Measurements from ENCODE around the gene PIAS3. TPM values are rescaled to one million over a fixed set of nuclear protein-coding genes. Genes with fewer than 3 reads are reported as not detected.

PIAS3 gene
- total RNA-seq (6.0 TPM), polyA plus RNA-seq (29.9 TPM)
- long read RNA-seq, donor 1: 0 reads
- long read RNA-seq, donor 2, partial matches to known transcripts: 0 of 4 reads
- long read RNA-seq, donor 2, other reads (novel, unspliced or antisense): 0 of 4 reads
- long read RNA-seq, donor 3, partial matches to known transcripts: 0 of 1 reads
- long read RNA-seq, donor 3, other reads (novel, unspliced or antisense): 0 of 1 reads
- long read RNA-seq, donor 4, partial matches to known transcripts: 0 of 1 reads
- long read RNA-seq, donor 4, other reads (novel, unspliced or antisense): 0 of 1 reads
- long read RNA-seq, donor 5, partial matches to known transcripts: 7 of 10 reads
- long read RNA-seq, donor 5, other reads (novel, unspliced or antisense): 0 of 10 reads
- long read RNA-seq, donor 6, partial matches to known transcripts: 0 of 2 reads
- long read RNA-seq, donor 6, other reads (novel, unspliced or antisense): 0 of 2 reads
- long read RNA-seq, donor 7: 0 reads
- long read RNA-seq, donor 8: 0 reads
- long read RNA-seq, donor 9: 0 reads
- long read RNA-seq, donor 10, partial matches to known transcripts: 6 of 6 reads
- long read RNA-seq, donor 10, other reads (novel, unspliced or antisense): 0 of 6 reads

DNA sequence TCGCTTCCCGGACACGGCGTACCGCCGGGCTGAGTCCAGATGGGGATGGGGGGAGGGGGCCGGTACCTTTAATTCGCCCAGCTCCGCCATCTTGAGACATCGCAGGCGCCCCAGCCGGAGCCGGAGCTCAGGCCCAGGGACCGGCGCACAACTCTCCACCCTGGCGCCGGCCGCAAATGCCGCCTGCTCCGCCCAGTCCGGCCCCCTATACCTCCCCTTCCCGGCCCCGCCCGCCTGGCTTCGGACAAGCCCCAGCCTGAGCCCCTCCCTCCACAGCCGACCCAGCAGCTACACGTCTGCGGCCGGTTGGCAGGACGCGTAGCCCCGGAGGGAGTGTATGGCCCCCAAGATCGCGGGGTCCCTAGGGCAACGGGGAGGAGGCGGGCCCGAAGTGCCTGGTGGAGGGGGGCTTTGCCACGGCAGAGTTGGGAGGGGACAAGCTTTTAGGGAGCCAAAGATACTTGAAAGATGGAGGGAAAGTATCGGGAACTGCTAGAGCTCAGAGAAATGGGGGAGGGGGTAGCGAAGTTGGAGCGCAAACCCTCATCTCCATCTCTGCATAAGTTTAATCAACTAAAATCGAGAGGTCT, at the start of gene PIAS3:
Gene PIAS3 (minus strand): TSS at position 181 of the 590 bp plus-strand sequence. CDS start 91 bp downstream, at position 90.
- H3K4me1 ChIP-seq (ENCODE audit: control insufficient read depth in 2 of 2, insufficient read depth in 2 of 2, low read length in 2 of 2): peaks cover 3 to 13% of the 10 kb centered on the region in 2 donors
- peak within 1 kb of the TSS; percentile 90 to 91 for H3K4me3 ChIP-seq (ENCODE audit: low read length in 2 of 2)
- peaks cover 20 to 25% of the 10 kb centered on the region in 2 donors for H3K36me3 ChIP-seq (ENCODE audit: control insufficient read depth in 2 of 2, insufficient read depth in 2 of 2, low read length in 1 of 2)
- under 1% methylated on average over 42 of the region's 42 CpGs for WGBS
- DNase-seq (ENCODE audit: low read depth in 6 of 9, low spot score in 9 of 9): peak in 8 of 9 donors; percentile 55 to 93 (median 83)
- H3K27me3 ChIP-seq (ENCODE audit: control insufficient read depth in 2 of 2, insufficient read depth in 1 of 2, low read length in 1 of 2): peaks cover 0 to 7% of the 10 kb centered on the region in 2 donors
- H3K27ac ChIP-seq (ENCODE audit: low read depth in 1 of 2, low read length in 1 of 2): peak within 1 kb of the TSS; percentile 91 to 97
- H3K9me3 ChIP-seq (ENCODE audit: control insufficient read depth in 2 of 2, insufficient read depth in 1 of 2, low read length in 1 of 2): peaks cover 0 to 3% of the 10 kb centered on the region in 2 donors

DNA sequence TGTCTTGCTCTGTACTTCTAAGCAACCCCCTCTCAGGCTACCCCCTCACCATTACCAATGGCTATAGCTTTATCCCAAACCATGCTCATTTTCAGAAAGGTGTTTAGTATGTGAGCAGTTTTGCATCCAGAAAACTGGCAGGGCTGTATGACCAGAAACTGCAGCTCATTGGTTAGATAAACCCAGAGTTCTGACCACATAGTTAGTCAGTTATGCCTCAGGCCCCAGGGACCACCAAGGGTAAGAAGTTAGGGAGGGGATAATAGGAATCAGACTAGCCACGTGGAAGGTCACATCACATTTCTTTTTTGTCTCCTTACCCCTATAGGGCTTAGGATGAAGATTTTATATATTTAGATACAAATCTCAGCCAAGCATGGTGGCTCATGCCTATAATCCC, 49.8 kb upstream of the PIAS3 start:
- Histone ChIP-seq H3K36me3 (ENCODE audit: control insufficient read depth in 2 of 2, insufficient read depth in 2 of 2, low read length in 1 of 2) (peaks cover 10 to 19% of the 10 kb centered on the region in 2 donors), H3K9me3 (ENCODE audit: control insufficient read depth in 2 of 2, insufficient read depth in 1 of 2, low read length in 1 of 2) (no peaks in the 10 kb centered on the region), H3K4me3 (ENCODE audit: low read length in 2 of 2) (no peak overlapping the region), H3K27ac (ENCODE audit: low read depth in 1 of 2, low read length in 1 of 2) (no peak overlapping the region), H3K27me3 (ENCODE audit: control insufficient read depth in 2 of 2, insufficient read depth in 1 of 2, low read length in 1 of 2) (no peaks in the 10 kb centered on the region), H3K4me1 (ENCODE audit: control insufficient read depth in 2 of 2, insufficient read depth in 2 of 2, low read length in 2 of 2) (no peaks in the 10 kb centered on the region)
- no peak for DNase-seq (ENCODE audit: low read depth in 6 of 9, low spot score in 9 of 9)
- 98% methylated on average over 1 of the region's 1 CpG for WGBS

GRCh38 chr1:145906954-145907753, 48.3 kb upstream of the PIAS3 start:
- H3K9me3 ChIP-seq (ENCODE audit: control insufficient read depth in 2 of 2, insufficient read depth in 1 of 2, low read length in 1 of 2): no peaks in the 10 kb centered on the region
- H3K27me3 ChIP-seq (ENCODE audit: control insufficient read depth in 2 of 2, insufficient read depth in 1 of 2, low read length in 1 of 2): no peaks in the 10 kb centered on the region
- H3K36me3 ChIP-seq (ENCODE audit: control insufficient read depth in 2 of 2, insufficient read depth in 2 of 2, low read length in 1 of 2): peaks cover 7 to 15% of the 10 kb centered on the region in 2 donors
- no peak for DNase-seq (ENCODE audit: low read depth in 6 of 9, low spot score in 9 of 9)
- H3K27ac ChIP-seq (ENCODE audit: low read depth in 1 of 2, low read length in 1 of 2): no peak overlapping the region
- WGBS: 95% methylated on average over 10 of the region's 10 CpGs
- H3K4me3 ChIP-seq (ENCODE audit: low read length in 2 of 2): no peak overlapping the region
- H3K4me1 ChIP-seq (ENCODE audit: control insufficient read depth in 2 of 2, insufficient read depth in 2 of 2, low read length in 2 of 2): no peaks in the 10 kb centered on the region

GRCh38 chr1:145901312-145902021, 42.6 kb upstream of the PIAS3 start:
- Histone ChIP-seq H3K27ac (ENCODE audit: low read depth in 1 of 2, low read length in 1 of 2) (no peak overlapping the region), H3K9me3 (ENCODE audit: control insufficient read depth in 2 of 2, insufficient read depth in 1 of 2, low read length in 1 of 2) (no peaks in the 10 kb centered on the region), H3K4me3 (ENCODE audit: low read length in 2 of 2) (no peak overlapping the region), H3K36me3 (ENCODE audit: control insufficient read depth in 2 of 2, insufficient read depth in 2 of 2, low read length in 1 of 2) (no peaks in the 10 kb centered on the region), H3K27me3 (ENCODE audit: control insufficient read depth in 2 of 2, insufficient read depth in 1 of 2, low read length in 1 of 2) (no peaks in the 10 kb centered on the region), H3K4me1 (ENCODE audit: control insufficient read depth in 2 of 2, insufficient read depth in 2 of 2, low read length in 2 of 2) (no peaks in the 10 kb centered on the region)
- no peak for DNase-seq (ENCODE audit: low read depth in 6 of 9, low spot score in 9 of 9)
- WGBS: 96% methylated on average over 12 of the region's 12 CpGs

- DNase-seq (ENCODE audit: low read depth in 6 of 9, low spot score in 9 of 9): no peak
- H3K4me3 ChIP-seq (ENCODE audit: low read length in 2 of 2): no peak overlapping the region
- H3K27me3 ChIP-seq (ENCODE audit: control insufficient read depth in 2 of 2, insufficient read depth in 1 of 2, low read length in 1 of 2): no peaks in the 10 kb centered on the region
- no peak overlapping the region for H3K27ac ChIP-seq (ENCODE audit: low read depth in 1 of 2, low read length in 1 of 2)
- H3K4me1 ChIP-seq (ENCODE audit: control insufficient read depth in 2 of 2, insufficient read depth in 2 of 2, low read length in 2 of 2): no peaks in the 10 kb centered on the region
- H3K36me3 ChIP-seq (ENCODE audit: control insufficient read depth in 2 of 2, insufficient read depth in 2 of 2, low read length in 1 of 2): no peaks in the 10 kb centered on the region
- WGBS: 89% methylated on average over 5 of the region's 5 CpGs
- H3K9me3 ChIP-seq (ENCODE audit: control insufficient read depth in 2 of 2, insufficient read depth in 1 of 2, low read length in 1 of 2): no peaks in the 10 kb centered on the region
These were observed 39.9 kb upstream of the PIAS3 start for GRCh38 chr1:145898756-145899155.

GRCh38 chr1:145897969-145898368, 39.1 kb upstream of the PIAS3 start:
- Histone ChIP-seq H3K36me3 (ENCODE audit: control insufficient read depth in 2 of 2, insufficient read depth in 2 of 2, low read length in 1 of 2) (no peaks in the 10 kb centered on the region), H3K4me3 (ENCODE audit: low read length in 2 of 2) (no peak overlapping the region), H3K4me1 (ENCODE audit: control insufficient read depth in 2 of 2, insufficient read depth in 2 of 2, low read length in 2 of 2) (no peaks in the 10 kb centered on the region), H3K27ac (ENCODE audit: low read depth in 1 of 2, low read length in 1 of 2) (no peak overlapping the region), H3K27me3 (ENCODE audit: control insufficient read depth in 2 of 2, insufficient read depth in 1 of 2, low read length in 1 of 2) (no peaks in the 10 kb centered on the region), H3K9me3 (ENCODE audit: control insufficient read depth in 2 of 2, insufficient read depth in 1 of 2, low read length in 1 of 2) (no peaks in the 10 kb centered on the region)
- WGBS: 91% methylated on average over 1 of the region's 1 CpG
- no peak for DNase-seq (ENCODE audit: low read depth in 6 of 9, low spot score in 9 of 9)

- H3K27ac ChIP-seq (ENCODE audit: low read depth in 1 of 2, low read length in 1 of 2): no peak overlapping the region
- DNase-seq (ENCODE audit: low read depth in 6 of 9, low spot score in 9 of 9): no peak
- H3K36me3 ChIP-seq (ENCODE audit: control insufficient read depth in 2 of 2, insufficient read depth in 2 of 2, low read length in 1 of 2): no peaks in the 10 kb centered on the region
- no peaks in the 10 kb centered on the region for H3K9me3 ChIP-seq (ENCODE audit: control insufficient read depth in 2 of 2, insufficient read depth in 1 of 2, low read length in 1 of 2)
- WGBS: 93% methylated on average over 1 of the region's 1 CpG
- H3K4me3 ChIP-seq (ENCODE audit: low read length in 2 of 2): no peak overlapping the region
- H3K4me1 ChIP-seq (ENCODE audit: control insufficient read depth in 2 of 2, insufficient read depth in 2 of 2, low read length in 2 of 2): peaks cover 0 to 5% of the 10 kb centered on the region in 2 donors
- no peaks in the 10 kb centered on the region for H3K27me3 ChIP-seq (ENCODE audit: control insufficient read depth in 2 of 2, insufficient read depth in 1 of 2, low read length in 1 of 2)
These were observed 36.6 kb upstream of the PIAS3 start for GRCh38 chr1:145895471-145895870.

- 96% methylated on average over 7 of the region's 7 CpGs for WGBS
- H3K9me3 ChIP-seq (ENCODE audit: control insufficient read depth in 2 of 2, insufficient read depth in 1 of 2, low read length in 1 of 2): no peaks in the 10 kb centered on the region
- no peak for DNase-seq (ENCODE audit: low read depth in 6 of 9, low spot score in 9 of 9)
- no peaks in the 10 kb centered on the region for H3K27me3 ChIP-seq (ENCODE audit: control insufficient read depth in 2 of 2, insufficient read depth in 1 of 2, low read length in 1 of 2)
- no peaks in the 10 kb centered on the region for H3K36me3 ChIP-seq (ENCODE audit: control insufficient read depth in 2 of 2, insufficient read depth in 2 of 2, low read length in 1 of 2)
- H3K4me1 ChIP-seq (ENCODE audit: control insufficient read depth in 2 of 2, insufficient read depth in 2 of 2, low read length in 2 of 2): peaks cover 0 to 5% of the 10 kb centered on the region in 2 donors
- H3K4me3 ChIP-seq (ENCODE audit: low read length in 2 of 2): no peak overlapping the region
- no peak overlapping the region for H3K27ac ChIP-seq (ENCODE audit: low read depth in 1 of 2, low read length in 1 of 2)
These were observed 34.6 kb upstream of the PIAS3 start for GRCh38 chr1:145893306-145894055.

Measured in thymus (tissue), 14 donors.